Endothelial cell of umbilical vein (primary cell): ENCODE results near the gene KLHL18. TPM values are rescaled to one million over a fixed set of nuclear protein-coding genes. Genes with fewer than 3 reads are reported as not detected.
A peak's percentile ranks its signal among the peaks of the same experiment; 100 is the strongest.
"Not testable (repeated sequence)": the region's sequence is repeated elsewhere in the genome, so short reads cannot be mapped to it uniquely, and the experiment has no call there.

Experiments
- BruUV-seq: library from RNA; stranded (reverse); fragments of 400-500 nt; replicated peaks from 2 replicates; lab custom pipeline; 2021; lab: Mats Ljungman, UMichigan
- CTCF ChIA-PET: fragments of 300-600, 350-600 bp; sonication (Branson Sonifier 250); formaldehyde crosslinking; loops from one replicate; lab custom pipeline; 2021; ENCODE audit warnings: antibody characterized with exemption, inconsistent platforms; lab: Charles Lee
- POLR2A ChIA-PET: fragments of 300-600, 350-600 bp; sonication (Branson Sonifier 250); formaldehyde crosslinking; loops from one replicate; lab custom pipeline; 2021; ENCODE audit warnings: antibody characterized with exemption, inconsistent platforms; lab: Charles Lee
- DNase-seq: peaks from one replicate; pipeline ENCODE4 v3.0.0-alpha.2; 2011; ENCODE audit warnings: low read depth, low spot score
- FAIRE-seq: peaks from 2 replicates; lab custom pipeline; 2011; peaks lifted over from hg19 to GRCh38; lab: Jason Lieb, UNC
- H2AFZ ChIP-seq: 2 replicates; pipeline ENCODE4 v1.6.0; 2012; ENCODE audit warnings: low read depth, low read length, control low read depth, inconsistent platforms
- H3K27ac ChIP-seq: 2 replicates; pipeline ENCODE4 v1.5.1; 2011; ENCODE audit warnings: low read depth, mild to moderate bottlenecking, control low read depth, low read length, moderate library complexity; ENCODE audit not compliant: insufficient read depth
- H3K27me3 ChIP-seq, 2 experiments: 2 replicates each; pipeline versions ENCODE4 v1.6.0 to v1.6.1; 2011; ENCODE audit warnings: low read length in 2 of 2, mixed read lengths in 1 of 2; ENCODE audit not compliant: control insufficient read depth in 2 of 2, insufficient read depth in 2 of 2
- H3K36me3 ChIP-seq, 2 experiments: 2 replicates in 1 of 2; 3 replicates in 1 of 2; pipeline ENCODE4 v1.5.1; 2011; ENCODE audit warnings: low read length in 2 of 2, mild to moderate bottlenecking in 1 of 2, moderate library complexity in 1 of 2; ENCODE audit not compliant: control insufficient read depth in 2 of 2, insufficient read depth in 2 of 2; ENCODE audit errors: extremely low read depth in 1 of 2
- H3K4me1 ChIP-seq: 3 replicates; pipeline ENCODE4 v1.5.1; 2011; ENCODE audit warnings: mild to moderate bottlenecking, low read length; ENCODE audit not compliant: control insufficient read depth, insufficient read depth; ENCODE audit errors: extremely low read depth
- H3K4me2 ChIP-seq: 2 replicates; pipeline ENCODE4 v1.6.1; 2011; ENCODE audit warnings: low read length, control low read depth, mixed read lengths; ENCODE audit not compliant: insufficient read depth
- H3K4me3 ChIP-seq, 3 experiments: fragments of 200-600 bp in 1 of 3; sonication (generic), shearing (Covaris generic) in 1 of 3; replicated peaks in 1 of 3; 2 replicates each; pipeline ENCODE4 v1.5.1; 2011 to 2016; ENCODE audit warnings: control low read depth in 3 of 3, low read length in 3 of 3, mild to moderate bottlenecking in 2 of 3, inconsistent platforms in 1 of 3, low read depth in 1 of 3, moderate library complexity in 1 of 3; ENCODE audit not compliant: insufficient read depth in 1 of 3
- H3K79me2 ChIP-seq: 2 replicates; pipeline ENCODE4 v1.6.0; 2012; ENCODE audit warnings: low read length, inconsistent platforms; ENCODE audit not compliant: control insufficient read depth, insufficient read depth
- H3K9ac ChIP-seq: replicated peaks from 2 replicates; pipeline ENCODE3; 2011; ENCODE audit warnings: low read length, control low read depth; ENCODE audit not compliant: insufficient read depth; ENCODE audit errors: extremely low read depth
- H3K9me1 ChIP-seq: replicated peaks from 3 replicates; pipeline ENCODE4 v1.6.0; 2011; ENCODE audit warnings: mild to moderate bottlenecking, low read length; ENCODE audit not compliant: control insufficient read depth, insufficient read depth; ENCODE audit errors: extremely low read depth
- H3K9me3 ChIP-seq: replicated peaks from 2 replicates; pipeline ENCODE4 v1.5.1; 2012; ENCODE audit warnings: low read length, inconsistent platforms; ENCODE audit not compliant: control insufficient read depth, insufficient read depth
- H4K20me1 ChIP-seq: replicated peaks from 2 replicates; pipeline ENCODE3; 2011; ENCODE audit warnings: mild to moderate bottlenecking, low read length; ENCODE audit not compliant: control insufficient read depth, insufficient read depth; ENCODE audit errors: extremely low read depth
- CTCF ChIP-seq, 2 donors: IDR thresholded peaks; 1 replicate in 1 of 2; 2 replicates in 1 of 2; pipeline ENCODE4 v1.5.1; 2011; ENCODE audit warnings: low read length in 2 of 2, mild to moderate bottlenecking in 2 of 2, moderate library complexity in 2 of 2, control low read depth in 1 of 2, inconsistent platforms in 1 of 2, low read depth in 1 of 2; ENCODE audit not compliant: insufficient read depth in 1 of 2; ENCODE audit errors: extremely low read depth in 1 of 2
- EZH2 ChIP-seq: IDR thresholded peaks from 2 replicates; pipeline ENCODE4 v1.6.1; 2012; ENCODE audit warnings: borderline replicate concordance, low read depth, mild to moderate bottlenecking, moderate library complexity, low read length, inconsistent platforms; ENCODE audit not compliant: severe bottlenecking
- dilution Hi-C: fragments of 300-500 bp; cut with MboI; formaldehyde crosslinking; loops from one replicate; pipeline ENCODE4 v1.15.0; 2019; ENCODE audit warnings: low sequenced_read_pairs; ENCODE audit not compliant: extremely low pct_ligation_motif_present
- intact Hi-C: fragments of 100-400 bp; cut with micrococcal nuclease; formaldehyde crosslinking; loops from one replicate; pipeline ENCODE4 v1.10.0; 2022
- polyA plus RNA-seq, 4 experiments: library from polyadenylated mRNA; depleted of rRNA in 3 of 4; stranded (reverse) in 3 of 4; unstranded in 1 of 4; fragments of >200 nt; gene quantifications; 2 replicates each; pipeline versions ENCODE4 v1.2.1 to v1.2.3, GENCODE V29; 2011 to 2012; ENCODE audit warnings: missing spikeins in 1 of 4
- total RNA-seq: library from RNA; stranded (reverse); gene quantifications from 2 replicates; pipeline ENCODE4 v1.2.3, GENCODE V29; 2021

The KLHL18 gene
- total and polyA plus RNA-seq, 2 donors (not counting 3 experiments of a cell fraction or from before 2014, with no cell fraction given): 43.4 to 58.1 TPM

- CTCF ChIA-PET: interaction anchor here (0.6 to 3.0 kb wide), 13 partner anchors 9 to 121 kb away, joined by 3 to 37 read pairs (median 6); partner anchors contain the start of gene SETD2
- DNase-seq: peak; percentile 43
- peak; percentile 73 for FAIRE-seq
These were observed 32.3 kb upstream of the KLHL18 start for GRCh38 chr3:47250309-47251060.

GRCh38 chr3:47251085-47251484 lies 31.7 kb upstream of the KLHL18 start:
- H3K36me3 ChIP-seq, H3K27ac ChIP-seq, H4K20me1 ChIP-seq, BruUV-seq, FAIRE-seq, H3K4me1 ChIP-seq, H3K79me2 ChIP-seq, H3K4me3 ChIP-seq, H2AFZ ChIP-seq, DNase-seq, H3K9me3 ChIP-seq, H3K9me1 ChIP-seq, H3K4me2 ChIP-seq, POLR2A ChIA-PET, H3K9ac ChIP-seq, H3K27me3 ChIP-seq, dilution Hi-C loops: not testable (repeated sequence)
- intact Hi-C loops: loop anchor here (2.0 kb wide), 1 partner anchor 32 kb away; the partner anchor contains the start of genes KIF9 and KLHL18
- CTCF ChIA-PET: interaction anchor here (0.7 to 3.0 kb wide), 10 partner anchors 10 to 120 kb away, joined by 3 to 37 read pairs (median 6); partner anchors contain the start of gene SETD2

More at GRCh38 chr3:47250309-47251060, 32.3 kb upstream of the KLHL18 start:
- dilution Hi-C loops (no loop called here), intact Hi-C loops (loop anchor here (1.0 to 2.0 kb wide), 3 partner anchors 32 to 122 kb away; partner anchors contain the start of genes KIF9 and KLHL18)
- no peak overlapping the region for H3K4me3 ChIP-seq
- H2AFZ ChIP-seq: no peak overlapping the region
- H4K20me1 ChIP-seq: no peaks in the 10 kb centered on the region
- no peak overlapping the region for H3K9ac ChIP-seq
- TF ChIP-seq CTCF (IDR thresholded peaks at IDR 0.05; ENCODE audit: extremely low read depth in 1 of 2, insufficient read depth in 1 of 2, low read depth in 1 of 2, low read length in 2 of 2): peak; percentile 37 to 56
- no peak for TF ChIP-seq EZH2
- BruUV-seq: no TSS peak
- H3K9me1 ChIP-seq: no peaks in the 10 kb centered on the region
- POLR2A ChIA-PET: no interaction called here
- H3K4me1 ChIP-seq: no peaks in the 10 kb centered on the region
- H3K79me2 ChIP-seq: no peaks in the 10 kb centered on the region
- H3K27me3 ChIP-seq: no peaks in the 10 kb centered on the region
- no peaks in the 10 kb centered on the region for H3K36me3 ChIP-seq
- no peak overlapping the region for H3K4me2 ChIP-seq
- H3K9me3 ChIP-seq: no peaks in the 10 kb centered on the region
- no peak overlapping the region for H3K27ac ChIP-seq
